ENCODE measurements around the gene MAMDC2. TPM values are rescaled to one million over a fixed set of nuclear protein-coding genes. Genes with fewer than 3 reads are reported as not detected.

MAMDC2 gene
- total and polyA plus RNA-seq, 2 donors (not counting 1 experiment from before 2014, with no cell fraction given), result not detected

GRCh38 chr9:70130266-70130665 lies 86.6 kb downstream of the MAMDC2 start:
- H3K27me3 ChIP-seq (replicated peaks in 1 of 4; ENCODE audit: control extremely low read depth in 1 of 4, control insufficient read depth in 3 of 4, insufficient read depth in 4 of 4, low read length in 3 of 4), result no peaks in the 10 kb centered on the region
- no peak overlapping the region for H3K4me2 ChIP-seq (replicated peaks; ENCODE audit: low read depth, low read length, poor library complexity, severe bottlenecking)
- H2AFZ ChIP-seq (ENCODE audit: insufficient read depth, low read depth, low read length, poor library complexity, severe bottlenecking), result no peak overlapping the region
- no peaks in the 10 kb centered on the region for H3K9me3 ChIP-seq (ENCODE audit: control extremely low read depth in 1 of 3, control insufficient read depth in 2 of 3, insufficient read depth in 1 of 3, low read length in 2 of 3)
- Mint-ChIP-seq H3K27me3 (peaks cover 13% of the 10 kb centered on the region), H3K4me3 (no peak overlapping the region), H3K9me3 (ENCODE audit: insufficient read depth) (no peaks in the 10 kb centered on the region), H3K27ac (no peak overlapping the region), H3K4me1 (no peaks in the 10 kb centered on the region)
- ChIA-PET POLR2A (no interaction called here), CTCF (no interaction called here)
- H3K27ac ChIP-seq (ENCODE audit: low read length in 2 of 2), result no peak overlapping the region
- H3K4me1 ChIP-seq (ENCODE audit: control insufficient read depth in 2 of 2, insufficient read depth in 2 of 2, low read length in 2 of 2), result no peaks in the 10 kb centered on the region
- H3K9ac ChIP-seq (ENCODE audit: low read length), result no peak overlapping the region
- no peaks in the 10 kb centered on the region for H4K20me1 ChIP-seq (ENCODE audit: control insufficient read depth, insufficient read depth, low read length, poor library complexity, severe bottlenecking)
- H3K4me3 ChIP-seq (ENCODE audit: control extremely low read depth in 1 of 5, extremely low read depth in 1 of 5, insufficient read depth in 1 of 5, low read depth in 2 of 5, low read length in 4 of 5), result no peak overlapping the region
- DNase-seq, result no peak
- no peaks in the 10 kb centered on the region for H3K36me3 ChIP-seq (replicated peaks in 1 of 2; ENCODE audit: control extremely low read depth in 1 of 2, control insufficient read depth in 1 of 2, extremely low read depth in 1 of 2, insufficient read depth in 2 of 2, low read length in 1 of 2)
- TF ChIP-seq CTCF (IDR thresholded peaks at IDR 0.05) (no peak), EZH2 (IDR thresholded peaks at IDR 0.05; ENCODE audit: borderline replicate concordance, insufficient read depth, low read depth, low read length, poor library complexity, severe bottlenecking) (no peak)
- no peak for ATAC-seq (ENCODE audit: low read depth)
- no peaks in the 10 kb centered on the region for H3K79me2 ChIP-seq (ENCODE audit: control insufficient read depth, insufficient read depth, low read length)
- WGBS (ENCODE audit: insufficient coverage), result 83% methylated on average over 1 of the region's 2 CpGs
- intact Hi-C loops (cut with micrococcal nuclease), result no loop called here

- Histone ChIP-seq H3K9ac (ENCODE audit: low read length) (no peak overlapping the region), H3K9me3 (ENCODE audit: control extremely low read depth in 1 of 3, control insufficient read depth in 2 of 3, insufficient read depth in 1 of 3, low read length in 2 of 3) (no peaks in the 10 kb centered on the region), H3K4me3 (ENCODE audit: control extremely low read depth in 1 of 5, extremely low read depth in 1 of 5, insufficient read depth in 1 of 5, low read depth in 2 of 5, low read length in 4 of 5) (no peak overlapping the region), H2AFZ (ENCODE audit: insufficient read depth, low read depth, low read length, poor library complexity, severe bottlenecking) (no peak overlapping the region), H3K27me3 (replicated peaks in 1 of 4; ENCODE audit: control extremely low read depth in 1 of 4, control insufficient read depth in 3 of 4, insufficient read depth in 4 of 4, low read length in 3 of 4) (no peaks in the 10 kb centered on the region), H4K20me1 (ENCODE audit: control insufficient read depth, insufficient read depth, low read length, poor library complexity, severe bottlenecking) (no peaks in the 10 kb centered on the region), H3K27ac (ENCODE audit: low read length in 2 of 2) (no peak overlapping the region), H3K79me2 (ENCODE audit: control insufficient read depth, insufficient read depth, low read length) (no peaks in the 10 kb centered on the region), H3K4me2 (replicated peaks; ENCODE audit: low read depth, low read length, poor library complexity, severe bottlenecking) (no peak overlapping the region), H3K4me1 (ENCODE audit: control insufficient read depth in 2 of 2, insufficient read depth in 2 of 2, low read length in 2 of 2) (no peaks in the 10 kb centered on the region), H3K36me3 (replicated peaks in 1 of 2; ENCODE audit: control extremely low read depth in 1 of 2, control insufficient read depth in 1 of 2, extremely low read depth in 1 of 2, insufficient read depth in 2 of 2, low read length in 1 of 2) (no peaks in the 10 kb centered on the region)
- no peaks in the 10 kb centered on the region for H3K9me3 Mint-ChIP-seq (ENCODE audit: insufficient read depth)
- DNase-seq (no peak), ATAC-seq (ENCODE audit: low read depth) (no peak)
- no peaks in the 10 kb centered on the region for H3K4me1 Mint-ChIP-seq
- peaks cover 13% of the 10 kb centered on the region for H3K27me3 Mint-ChIP-seq
- ChIA-PET CTCF (no interaction called here), POLR2A (no interaction called here)
- H3K4me3 Mint-ChIP-seq, result no peak overlapping the region
- intact Hi-C loops (cut with micrococcal nuclease), result no loop called here
- H3K27ac Mint-ChIP-seq, result no peak overlapping the region
- 100% methylated on average over 1 of the region's 1 CpG for WGBS (ENCODE audit: insufficient coverage)
- TF ChIP-seq CTCF (IDR thresholded peaks at IDR 0.05) (no peak), EZH2 (IDR thresholded peaks at IDR 0.05; ENCODE audit: borderline replicate concordance, insufficient read depth, low read depth, low read length, poor library complexity, severe bottlenecking) (no peak)
Observed at GRCh38 chr9:70131296-70131695, 87.6 kb downstream of the MAMDC2 start.

Measured in B cell (primary cell).